Neural progenitor cell (in vitro differentiated cells): ENCODE results near the gene SOCS4.

Experiments
- EZH2phosphoT487 ChIP-seq: fragments of 200-600 bp; sonication (generic); IDR thresholded peaks from 2 replicates; pipeline ENCODE4 v1.6.1; 2017; ENCODE audit warnings: antibody characterized with exemption
- TF ChIP-seq, protein P1 (sequence below): fragments of 200-600 bp; sonication (generic); IDR thresholded peaks from 2 replicates; pipeline ENCODE4 v1.5.1; 2017; ENCODE audit warnings: antibody characterized with exemption, mild to moderate bottlenecking

DNA sequence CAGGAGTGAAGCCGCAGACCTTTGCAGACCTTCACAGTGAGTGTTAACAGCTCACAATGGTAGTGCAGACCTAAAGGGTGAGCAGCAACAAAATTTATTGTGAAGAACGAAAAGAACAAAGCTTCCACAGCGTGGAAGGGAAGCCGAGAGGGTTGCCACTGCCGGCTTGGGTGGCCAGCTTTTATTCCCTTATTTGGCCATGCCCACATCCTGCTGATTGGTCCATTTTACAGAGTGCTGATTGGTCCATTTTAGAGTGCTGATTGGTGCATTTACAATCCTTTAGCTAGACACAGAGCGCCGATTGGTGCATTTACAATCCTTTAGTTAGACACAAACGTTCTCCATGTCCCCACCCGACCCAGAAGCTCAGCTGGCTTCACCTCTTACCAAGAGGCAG is 59.9 kb downstream of the SOCS4 start:
- TF ChIP-seq EZH2phosphoT487: no peak
- TF ChIP-seq, protein P1, sequence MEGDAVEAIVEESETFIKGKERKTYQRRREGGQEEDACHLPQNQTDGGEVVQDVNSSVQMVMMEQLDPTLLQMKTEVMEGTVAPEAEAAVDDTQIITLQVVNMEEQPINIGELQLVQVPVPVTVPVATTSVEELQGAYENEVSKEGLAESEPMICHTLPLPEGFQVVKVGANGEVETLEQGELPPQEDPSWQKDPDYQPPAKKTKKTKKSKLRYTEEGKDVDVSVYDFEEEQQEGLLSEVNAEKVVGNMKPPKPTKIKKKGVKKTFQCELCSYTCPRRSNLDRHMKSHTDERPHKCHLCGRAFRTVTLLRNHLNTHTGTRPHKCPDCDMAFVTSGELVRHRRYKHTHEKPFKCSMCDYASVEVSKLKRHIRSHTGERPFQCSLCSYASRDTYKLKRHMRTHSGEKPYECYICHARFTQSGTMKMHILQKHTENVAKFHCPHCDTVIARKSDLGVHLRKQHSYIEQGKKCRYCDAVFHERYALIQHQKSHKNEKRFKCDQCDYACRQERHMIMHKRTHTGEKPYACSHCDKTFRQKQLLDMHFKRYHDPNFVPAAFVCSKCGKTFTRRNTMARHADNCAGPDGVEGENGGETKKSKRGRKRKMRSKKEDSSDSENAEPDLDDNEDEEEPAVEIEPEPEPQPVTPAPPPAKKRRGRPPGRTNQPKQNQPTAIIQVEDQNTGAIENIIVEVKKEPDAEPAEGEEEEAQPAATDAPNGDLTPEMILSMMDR: no peak
